ENCODE measurements around the gene LTBP1. TPM values are rescaled to one million over a fixed set of nuclear protein-coding genes. Genes with fewer than 3 reads are reported as not detected.
A peak's percentile ranks its signal among the peaks of the same experiment; 100 is the strongest.

The LTBP1 gene
- total RNA-seq, 1 donor from 2014 or later = 48.4 TPM

DNA sequence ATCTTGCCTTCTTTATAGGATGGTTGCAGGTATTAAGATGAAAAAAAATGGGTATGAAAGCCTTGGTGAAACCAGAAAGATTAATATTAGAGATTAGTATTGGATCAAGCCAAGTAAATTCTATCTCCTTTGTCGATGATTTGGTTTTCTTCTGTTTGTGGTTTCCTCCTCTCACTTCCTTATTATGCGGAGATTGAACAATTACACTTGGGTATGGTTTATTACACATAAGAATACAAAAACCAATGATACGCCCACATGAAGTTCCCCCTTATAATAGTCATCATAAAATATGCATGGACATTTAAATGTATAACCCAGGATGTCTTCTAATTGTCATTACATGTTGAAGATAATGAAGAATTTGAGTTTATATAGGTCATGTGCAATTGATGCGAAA is 4.9 kb downstream of the LTBP1 start:
- Histone ChIP-seq H3K4me3 (no peak overlapping the region), H3K4me1 (peaks cover 7% of the 10 kb centered on the region), H3K27me3 (no peaks in the 10 kb centered on the region), H3K36me3 (no peaks in the 10 kb centered on the region), H3K27ac (no peak overlapping the region), H3K9me3 (no peaks in the 10 kb centered on the region)
- TF ChIP-seq, protein P1, sequence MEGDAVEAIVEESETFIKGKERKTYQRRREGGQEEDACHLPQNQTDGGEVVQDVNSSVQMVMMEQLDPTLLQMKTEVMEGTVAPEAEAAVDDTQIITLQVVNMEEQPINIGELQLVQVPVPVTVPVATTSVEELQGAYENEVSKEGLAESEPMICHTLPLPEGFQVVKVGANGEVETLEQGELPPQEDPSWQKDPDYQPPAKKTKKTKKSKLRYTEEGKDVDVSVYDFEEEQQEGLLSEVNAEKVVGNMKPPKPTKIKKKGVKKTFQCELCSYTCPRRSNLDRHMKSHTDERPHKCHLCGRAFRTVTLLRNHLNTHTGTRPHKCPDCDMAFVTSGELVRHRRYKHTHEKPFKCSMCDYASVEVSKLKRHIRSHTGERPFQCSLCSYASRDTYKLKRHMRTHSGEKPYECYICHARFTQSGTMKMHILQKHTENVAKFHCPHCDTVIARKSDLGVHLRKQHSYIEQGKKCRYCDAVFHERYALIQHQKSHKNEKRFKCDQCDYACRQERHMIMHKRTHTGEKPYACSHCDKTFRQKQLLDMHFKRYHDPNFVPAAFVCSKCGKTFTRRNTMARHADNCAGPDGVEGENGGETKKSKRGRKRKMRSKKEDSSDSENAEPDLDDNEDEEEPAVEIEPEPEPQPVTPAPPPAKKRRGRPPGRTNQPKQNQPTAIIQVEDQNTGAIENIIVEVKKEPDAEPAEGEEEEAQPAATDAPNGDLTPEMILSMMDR (IDR thresholded peaks at IDR 0.05) = no peak
- no peak for TF ChIP-seq POLR2A (IDR thresholded peaks at IDR 0.05)
- TF ChIP-seq POLR2AphosphoS5 (IDR thresholded peaks at IDR 0.05; ENCODE audit: insufficient read depth in 1 of 2, low read depth in 1 of 2) = no peak
- intact Hi-C loops (cut with DNase I) = no loop called here
- DNase-seq (ENCODE audit: extremely low spot score in 2 of 2) = no peak

DNA sequence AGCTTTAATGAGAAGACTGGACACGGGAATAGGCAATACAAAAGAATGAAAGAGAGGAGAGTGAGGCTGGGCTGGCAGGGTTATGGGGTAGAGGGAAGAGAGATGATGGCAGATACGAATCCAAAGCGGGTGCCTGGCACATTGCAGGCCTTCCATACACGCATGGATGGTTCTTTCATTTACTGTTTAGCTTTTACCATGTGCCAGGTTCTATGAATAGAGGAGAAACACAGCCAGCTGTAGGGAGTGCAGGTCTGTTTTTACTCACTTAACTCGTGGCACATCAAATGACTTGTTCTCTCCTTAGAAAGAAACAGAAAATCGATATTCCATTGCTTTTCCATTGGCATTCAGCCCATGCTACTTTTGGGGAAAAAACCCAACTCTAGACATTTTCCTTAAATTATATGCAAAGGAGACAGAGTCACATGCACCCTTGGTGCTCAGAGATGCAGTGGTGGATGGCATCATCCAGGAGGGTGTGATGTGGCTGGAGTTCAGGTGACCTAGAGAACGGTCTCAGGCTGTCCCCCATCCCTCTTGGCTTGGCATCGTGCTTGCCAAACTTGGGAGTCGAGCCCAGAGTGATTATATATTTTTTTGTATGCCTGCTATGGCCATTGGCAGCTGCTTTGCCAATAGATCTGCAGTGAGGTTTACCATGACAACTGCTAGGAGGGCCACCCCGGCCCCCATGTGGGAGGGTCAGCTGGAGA is 6.2 kb downstream of the LTBP1 start:
- Histone ChIP-seq H3K27me3 (no peaks in the 10 kb centered on the region), H3K4me1 (peaks cover 7% of the 10 kb centered on the region), H3K27ac (no peak overlapping the region), H3K36me3 (no peaks in the 10 kb centered on the region), H3K4me3 (no peak overlapping the region), H3K9me3 (no peaks in the 10 kb centered on the region)
- DNase-seq (ENCODE audit: extremely low spot score in 2 of 2) = no peak
- intact Hi-C loops (cut with DNase I) = no loop called here
- TF ChIP-seq POLR2AphosphoS5 (IDR thresholded peaks at IDR 0.05; ENCODE audit: insufficient read depth in 1 of 2, low read depth in 1 of 2) = no peak
- no peak for TF ChIP-seq POLR2A (IDR thresholded peaks at IDR 0.05)
- TF ChIP-seq, protein P1 (IDR thresholded peaks at IDR 0.05) = no peak

DNA sequence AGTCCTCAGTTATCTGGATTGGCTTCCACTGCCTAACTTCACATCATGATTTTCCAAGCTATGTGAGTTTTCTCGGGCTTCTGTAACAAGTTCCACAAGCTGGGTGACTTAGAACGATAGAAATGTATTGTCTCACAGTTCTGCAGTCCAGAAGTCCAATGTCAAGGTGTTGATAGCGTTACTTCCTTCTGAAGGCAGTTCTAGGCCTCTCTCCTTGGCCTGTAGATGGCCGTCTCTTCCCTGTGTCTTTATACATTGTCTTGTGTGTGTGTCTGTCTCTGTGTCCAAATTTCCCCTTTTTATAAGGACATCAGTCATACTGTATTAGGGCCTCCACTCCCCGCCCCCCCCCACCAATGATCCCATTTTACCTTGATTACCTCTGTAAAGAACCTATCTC is 7.5 kb downstream of the LTBP1 start:
- intact Hi-C loops (cut with DNase I) = no loop called here
- Histone ChIP-seq H3K36me3 (no peaks in the 10 kb centered on the region), H3K27ac (no peak overlapping the region), H3K9me3 (no peaks in the 10 kb centered on the region), H3K27me3 (no peaks in the 10 kb centered on the region), H3K4me1 (no peaks in the 10 kb centered on the region), H3K4me3 (no peak overlapping the region)
- DNase-seq (ENCODE audit: extremely low spot score in 2 of 2) = no peak
- TF ChIP-seq POLR2AphosphoS5 (IDR thresholded peaks at IDR 0.05; ENCODE audit: insufficient read depth in 1 of 2, low read depth in 1 of 2) (no peak), POLR2A (IDR thresholded peaks at IDR 0.05) (no peak)
- TF ChIP-seq, protein P1 (IDR thresholded peaks at IDR 0.05) = no peak

DNA sequence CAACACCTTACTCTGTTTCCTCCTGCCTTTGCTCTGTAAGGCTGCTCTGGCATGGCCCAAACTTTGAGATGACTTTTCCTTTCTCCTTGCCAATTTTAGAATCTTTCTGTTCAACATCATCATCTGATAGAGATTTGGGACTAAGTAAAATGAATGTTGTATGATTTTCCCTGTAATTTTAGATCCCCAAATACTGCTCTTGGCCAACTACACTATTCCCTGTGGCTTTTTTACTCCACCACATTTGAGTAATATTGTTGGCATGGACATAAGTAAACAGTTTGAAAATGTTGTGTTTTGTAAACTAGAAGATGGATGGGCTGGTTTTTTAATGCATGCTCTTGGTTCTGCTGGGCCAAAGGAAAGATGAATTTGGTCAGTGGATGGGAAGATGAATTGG is 12.1 kb downstream of the LTBP1 start:
- TF ChIP-seq POLR2A (IDR thresholded peaks at IDR 0.05) (no peak), POLR2AphosphoS5 (IDR thresholded peaks at IDR 0.05; ENCODE audit: insufficient read depth in 1 of 2, low read depth in 1 of 2) (no peak)
- TF ChIP-seq, protein P1 (IDR thresholded peaks at IDR 0.05) = no peak
- Histone ChIP-seq H3K27ac (peak overlapping the region; percentile 1), H3K4me3 (no peak overlapping the region), H3K4me1 (peaks cover 5% of the 10 kb centered on the region), H3K27me3 (no peaks in the 10 kb centered on the region), H3K36me3 (no peaks in the 10 kb centered on the region), H3K9me3 (no peaks in the 10 kb centered on the region)
- intact Hi-C loops (cut with DNase I) = no loop called here
- no peak for DNase-seq (ENCODE audit: extremely low spot score in 2 of 2)

DNA sequence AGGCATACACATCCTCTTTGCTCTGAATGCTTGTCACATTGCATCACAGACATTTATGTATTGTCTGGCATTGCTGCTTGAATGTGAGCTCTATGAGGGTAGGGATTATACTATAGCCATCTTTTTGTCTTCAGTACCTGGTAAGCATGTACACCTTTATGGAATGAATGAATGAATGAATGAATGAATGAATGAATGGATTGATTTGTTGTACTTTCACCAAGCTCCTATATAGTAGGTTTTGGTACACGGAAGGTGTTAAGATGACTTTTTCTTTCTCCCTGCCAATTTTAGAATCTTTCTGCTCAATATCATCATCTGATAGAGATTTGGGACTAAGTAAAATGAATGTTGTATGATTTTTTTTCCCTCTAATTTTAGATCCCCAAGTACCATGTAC is 13.5 kb downstream of the LTBP1 start:
- TF ChIP-seq, protein P1 (IDR thresholded peaks at IDR 0.05) = no peak
- no peak for TF ChIP-seq POLR2AphosphoS5 (IDR thresholded peaks at IDR 0.05; ENCODE audit: insufficient read depth in 1 of 2, low read depth in 1 of 2)
- no peaks in the 10 kb centered on the region for H3K27me3 ChIP-seq
- no peak overlapping the region for H3K4me3 ChIP-seq
- H3K36me3 ChIP-seq = no peaks in the 10 kb centered on the region
- no peak overlapping the region for H3K27ac ChIP-seq
- intact Hi-C loops (cut with DNase I) = no loop called here
- H3K4me1 ChIP-seq = peaks cover 5% of the 10 kb centered on the region
- DNase-seq (ENCODE audit: extremely low spot score in 2 of 2) = no peak
- no peaks in the 10 kb centered on the region for H3K9me3 ChIP-seq

Measured in vagina (tissue), 2 donors.